Urinary bladder (tissue), 4 donors: ENCODE results near the gene CCDC178. TPM values are rescaled to one million over a fixed set of nuclear protein-coding genes. Genes with fewer than 3 reads are reported as not detected.
"Not testable (repeated sequence)": the region's sequence is repeated elsewhere in the genome, so short reads cannot be mapped to it uniquely, and the experiment has no call there.

Source experiments
- DNase-seq: peaks from one replicate; pipeline ENCODE4 v3.0.0-alpha.2; 2015; ENCODE audit errors: extremely low spot score
- H3K27ac ChIP-seq: one replicate; pipeline ENCODE4 v1.5.1; 2013; ENCODE audit warnings: low read depth, mild to moderate bottlenecking, moderate library complexity
- H3K36me3 ChIP-seq: one replicate; pipeline ENCODE4 v1.6.1; 2013; ENCODE audit warnings: mild to moderate bottlenecking, moderate library complexity; ENCODE audit not compliant: insufficient read depth
- H3K4me1 ChIP-seq: one replicate; pipeline ENCODE4 v1.6.1; 2013; ENCODE audit warnings: mild to moderate bottlenecking, moderate library complexity; ENCODE audit not compliant: insufficient read depth
- H3K4me3 ChIP-seq: one replicate; pipeline ENCODE4 v1.5.1; 2013; ENCODE audit warnings: low read depth, low read length
- WGBS: extraction: QIAGEN DNeasy Blood & Tissue Kit; methylation state at CpG from one replicate; pipeline ENCODE4 v1.1.7; 2013; 5-methylcytosine and 5-hydroxymethylcytosine counted together
- polyA plus RNA-seq: library from polyadenylated mRNA; stranded (reverse); fragments of 200-250 nt; gene quantifications from one replicate; pipeline ENCODE4 v1.2.3, GENCODE V29; 2013
- total RNA-seq: library from RNA; depleted of rRNA; stranded (reverse); fragments of >200 nt; gene quantifications from one replicate; pipeline ENCODE4 v1.2.3, GENCODE V29; 2014
- donor health status: healthy with polysubstance abuse.
- donor health status: healthy.

The CCDC178 gene
- total and polyA plus RNA-seq, 2 donors: 1.5 to 3.1 TPM

GRCh38 chr18:33159151-33159550 lies 281.4 kb downstream of the CCDC178 start:
- no peak for DNase-seq
- 69% methylated on average over 2 of the region's 2 CpGs for WGBS
- H3K27ac ChIP-seq: no peak overlapping the region

GRCh38 chr18:33157893-33158292 lies 282.6 kb downstream of the CCDC178 start:
- Histone ChIP-seq H3K36me3 (no peaks in the 10 kb centered on the region), H3K27ac (no peak overlapping the region), H3K4me1 (no peaks in the 10 kb centered on the region), H3K4me3 (no peak overlapping the region)
- 7% methylated on average over 1 of the region's 1 CpG for WGBS
- no peak for DNase-seq

More at GRCh38 chr18:33159151-33159550, 281.4 kb downstream of the CCDC178 start:
- H3K4me1 ChIP-seq: no peaks in the 10 kb centered on the region
- H3K4me3 ChIP-seq: no peak overlapping the region
- no peaks in the 10 kb centered on the region for H3K36me3 ChIP-seq

- no peak overlapping the region for H3K4me3 ChIP-seq
- H3K27ac ChIP-seq: no peak overlapping the region
- no peak for DNase-seq
- no peaks in the 10 kb centered on the region for H3K4me1 ChIP-seq
- H3K36me3 ChIP-seq: no peaks in the 10 kb centered on the region
Measured at GRCh38 chr18:33156906-33157470, 283.5 kb downstream of the CCDC178 start.

DNA sequence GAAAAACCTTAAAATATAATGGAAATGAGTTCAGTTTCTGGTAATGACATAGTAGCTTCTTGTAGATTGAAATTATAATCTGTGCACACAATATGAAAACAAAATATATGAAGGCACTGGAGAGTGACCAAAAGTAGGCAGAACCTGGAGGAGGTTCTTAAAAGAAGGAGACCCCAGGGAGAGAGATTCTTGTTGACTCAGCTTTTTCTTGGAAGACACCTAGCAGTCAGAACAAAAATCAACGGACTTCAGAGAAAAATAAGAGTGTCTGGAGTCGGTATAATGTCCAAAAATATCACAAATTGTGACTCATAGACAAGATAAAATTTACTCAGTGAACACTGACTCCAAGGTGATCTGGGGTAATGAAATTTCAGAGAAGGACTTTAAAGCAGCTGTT lies 286.5 kb downstream of the CCDC178 start:
- no peak for DNase-seq
- Histone ChIP-seq H3K4me3 (no peak overlapping the region), H3K36me3 (no peaks in the 10 kb centered on the region), H3K4me1 (no peaks in the 10 kb centered on the region), H3K27ac (no peak overlapping the region)
- 53% methylated on average over 2 of the region's 2 CpGs for WGBS

- H3K36me3 ChIP-seq: no peaks in the 10 kb centered on the region
- 78% methylated on average over 1 of the region's 1 CpG for WGBS
- no peak overlapping the region for H3K27ac ChIP-seq
- no peak for DNase-seq
- H3K4me3 ChIP-seq: no peak overlapping the region
- H3K4me1 ChIP-seq: no peaks in the 10 kb centered on the region
Measured at GRCh38 chr18:33152376-33152775, 288.1 kb downstream of the CCDC178 start.

DNA sequence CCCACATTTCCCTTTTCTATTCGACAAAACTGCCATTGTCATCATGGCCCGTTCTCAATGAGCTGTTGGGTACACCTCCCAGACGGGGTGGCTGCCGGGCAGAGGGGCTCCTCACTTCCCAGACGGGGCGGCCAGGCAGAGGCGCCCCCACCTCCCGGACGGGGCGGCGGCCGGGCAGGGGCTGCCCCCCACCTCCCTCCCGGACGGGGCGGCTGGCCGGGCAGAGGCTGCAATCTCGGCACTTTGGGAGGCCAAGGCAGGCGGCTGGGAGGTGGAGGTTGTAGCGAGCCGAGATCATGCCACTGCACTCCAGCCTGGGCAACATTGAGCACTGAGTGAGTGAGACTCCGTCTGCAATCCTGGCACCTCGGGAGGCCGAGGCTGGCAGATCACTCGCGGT lies 292.7 kb downstream of the CCDC178 start:
- H3K4me3 ChIP-seq, H3K4me1 ChIP-seq, DNase-seq, H3K27ac ChIP-seq, H3K36me3 ChIP-seq: not testable (repeated sequence)
- WGBS: 95% methylated on average over 24 of the region's 25 CpGs

- Histone ChIP-seq H3K27ac (no peak overlapping the region), H3K4me1 (no peaks in the 10 kb centered on the region), H3K4me3 (no peak overlapping the region), H3K36me3 (no peaks in the 10 kb centered on the region)
- DNase-seq: no peak
- 91% methylated on average over 2 of the region's 2 CpGs for WGBS
Measured at GRCh38 chr18:33146014-33146413, 294.5 kb downstream of the CCDC178 start.

- H3K4me1 ChIP-seq: no peaks in the 10 kb centered on the region
- H3K36me3 ChIP-seq: no peaks in the 10 kb centered on the region
- DNase-seq: no peak
- H3K4me3 ChIP-seq: no peak overlapping the region
- no peak overlapping the region for H3K27ac ChIP-seq
- 58% methylated on average over 2 of the region's 2 CpGs for WGBS
Measured at GRCh38 chr18:33135951-33136660, 304.4 kb downstream of the CCDC178 start.

DNA sequence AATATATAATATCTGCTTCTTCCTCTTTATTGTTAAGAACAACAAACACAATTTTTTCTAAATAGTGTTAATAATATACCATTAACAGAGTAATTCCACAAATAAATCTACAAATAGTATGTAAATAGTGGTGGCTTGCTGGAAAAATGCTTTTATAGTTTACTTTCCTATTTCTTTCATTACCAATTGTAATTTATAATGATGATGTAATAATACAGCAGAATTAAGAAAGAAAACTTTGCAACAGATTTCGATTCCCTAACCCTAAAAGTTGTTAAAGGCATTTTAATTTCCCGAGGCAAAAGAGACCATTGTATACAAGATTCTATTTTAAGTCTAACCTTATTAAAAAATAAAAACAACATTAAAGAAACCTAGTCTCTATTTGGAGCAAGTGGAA lies 307.9 kb downstream of the CCDC178 start:
- no peaks in the 10 kb centered on the region for H3K4me1 ChIP-seq
- H3K4me3 ChIP-seq: no peak overlapping the region
- no peaks in the 10 kb centered on the region for H3K36me3 ChIP-seq
- DNase-seq: no peak
- 76% methylated on average over 2 of the region's 2 CpGs for WGBS
- no peak overlapping the region for H3K27ac ChIP-seq

- no peaks in the 10 kb centered on the region for H3K4me1 ChIP-seq
- WGBS: 78% methylated on average over 4 of the region's 4 CpGs
- H3K4me3 ChIP-seq: no peak overlapping the region
- H3K36me3 ChIP-seq: no peaks in the 10 kb centered on the region
- no peak overlapping the region for H3K27ac ChIP-seq
- no peak for DNase-seq
Measured at GRCh38 chr18:33128581-33128980, 311.9 kb downstream of the CCDC178 start.

- Histone ChIP-seq H3K4me3 (no peak overlapping the region), H3K36me3 (no peaks in the 10 kb centered on the region)
Measured at GRCh38 chr18:33123862-33124518, 316.5 kb downstream of the CCDC178 start.

DNA sequence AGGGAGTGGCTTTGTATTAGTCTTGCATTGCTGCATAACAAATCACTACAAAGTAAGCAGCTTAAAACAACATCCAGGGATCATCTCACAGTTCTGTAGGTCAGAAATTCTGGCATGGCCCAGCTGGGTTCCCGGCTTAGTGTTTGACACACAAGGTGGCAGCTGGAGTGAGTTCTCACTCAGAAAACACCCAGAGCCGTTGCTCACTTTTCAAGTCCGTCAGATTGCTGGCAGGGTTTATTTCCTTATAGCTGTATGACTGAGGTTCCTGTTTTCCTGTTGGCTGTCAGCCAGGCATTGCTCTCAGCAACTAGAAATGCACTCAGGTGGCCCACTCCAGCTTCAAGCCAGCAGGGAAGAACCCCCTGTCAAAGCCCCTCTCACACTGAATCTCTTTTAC lies 324.1 kb downstream of the CCDC178 start:
- H3K36me3 ChIP-seq: no peaks in the 10 kb centered on the region
- no peak overlapping the region for H3K4me3 ChIP-seq
- no peaks in the 10 kb centered on the region for H3K4me1 ChIP-seq
- 32% methylated on average over 3 of the region's 3 CpGs for WGBS
- no peak overlapping the region for H3K27ac ChIP-seq
- no peak for DNase-seq

More at GRCh38 chr18:33123862-33124518, 316.5 kb downstream of the CCDC178 start:
- no peak overlapping the region for H3K27ac ChIP-seq
- WGBS: 55% methylated on average over 7 of the region's 7 CpGs
- no peaks in the 10 kb centered on the region for H3K4me1 ChIP-seq
- DNase-seq: no peak

DNA sequence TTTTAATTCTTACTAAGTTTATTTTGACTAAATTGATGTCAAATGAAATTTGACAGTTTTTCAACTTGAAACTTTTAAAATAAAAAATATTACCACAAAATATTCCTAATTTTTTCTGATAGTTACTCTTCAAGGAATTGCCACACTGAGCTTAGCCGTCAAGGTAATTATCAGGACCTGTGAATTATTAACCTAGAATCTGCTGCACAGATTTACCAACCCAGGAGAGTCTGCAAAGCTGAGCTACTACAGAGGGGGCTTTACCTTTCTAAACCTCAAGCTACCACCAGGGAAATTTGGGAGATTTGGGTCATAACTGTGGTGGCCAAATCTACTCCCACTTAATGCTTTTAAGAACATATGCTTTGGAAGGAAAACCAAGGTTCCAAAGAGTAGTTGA lies 324.6 kb downstream of the CCDC178 start:
- WGBS: 87% methylated on average over 1 of the region's 1 CpG
- Histone ChIP-seq H3K4me1 (no peaks in the 10 kb centered on the region), H3K27ac (no peak overlapping the region), H3K36me3 (no peaks in the 10 kb centered on the region), H3K4me3 (no peak overlapping the region)
- DNase-seq: no peak

DNA sequence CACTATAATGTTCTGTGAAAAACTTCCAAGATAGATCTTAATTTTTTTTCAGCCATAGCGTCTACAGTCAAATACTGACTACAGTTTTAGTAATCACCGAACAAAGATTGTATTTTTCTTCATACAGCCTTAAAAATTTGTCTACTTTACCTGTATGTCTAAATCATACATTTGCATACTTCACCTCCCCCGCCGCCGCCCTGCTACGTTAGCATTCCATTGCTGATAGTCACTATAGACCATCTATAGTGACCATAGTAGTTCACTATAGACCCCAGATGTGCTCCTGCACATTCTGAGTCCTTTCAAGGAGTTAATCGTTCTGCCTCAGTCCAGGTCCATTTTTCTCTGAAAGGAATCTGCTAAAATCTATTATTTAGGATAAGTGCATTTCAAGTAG lies 325.0 kb downstream of the CCDC178 start:
- Histone ChIP-seq H3K27ac (no peak overlapping the region), H3K4me3 (no peak overlapping the region), H3K36me3 (no peaks in the 10 kb centered on the region), H3K4me1 (no peaks in the 10 kb centered on the region)
- WGBS: 95% methylated on average over 7 of the region's 7 CpGs
- no peak for DNase-seq
